ENCODE data around the gene PERCC1. TPM values are rescaled to one million over a fixed set of nuclear protein-coding genes. Genes with fewer than 3 reads are reported as not detected.

Gene PERCC1
- total RNA-seq, 2 experiments from 2014 or later = 0.30 TPM; not detected in 1

DNA sequence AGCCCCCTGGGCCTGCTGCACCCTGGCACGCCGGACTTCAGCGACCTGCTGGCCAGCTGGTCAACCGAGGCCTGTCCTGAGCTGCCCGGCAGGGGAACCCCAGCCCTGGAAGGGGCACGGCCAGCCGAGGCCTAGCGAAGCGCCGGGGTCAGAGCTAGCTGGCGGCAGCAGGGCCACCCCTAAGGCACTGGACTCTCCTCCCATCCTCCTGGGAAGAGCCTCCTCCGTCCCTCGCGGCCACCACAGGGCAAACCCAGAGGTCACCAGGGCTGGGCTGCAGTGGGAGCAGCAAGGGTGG, 2.3 kb downstream of the PERCC1 start:
- ATAC-seq (ENCODE audit: poor library complexity) (no peak), DNase-seq (no peak)
- Mint-ChIP-seq H3K4me3 (no peak overlapping the region), H3K27me3 (no peaks in the 10 kb centered on the region), H3K9me3 (no peaks in the 10 kb centered on the region), H3K4me1 (ENCODE audit: low read depth) (no peaks in the 10 kb centered on the region), H3K27ac (no peak overlapping the region), H3K36me3 (ENCODE audit: low read depth) (no peaks in the 10 kb centered on the region)
- Histone ChIP-seq H3K4me1 (ENCODE audit: insufficient read depth, low read length) (peaks cover 14% of the 10 kb centered on the region), H3K9me3 (ENCODE audit: control insufficient read depth in 1 of 2, insufficient read depth in 1 of 2, low read length in 2 of 2) (no peaks in the 10 kb centered on the region), H3K27me3 (ENCODE audit: control insufficient read depth in 1 of 2, insufficient read depth in 2 of 2, low read length in 2 of 2) (peaks cover 0 to 5% of the 10 kb centered on the region in 2 experiments), H3K4me3 (ENCODE audit: low read length) (peak overlapping the region; percentile 39), H3K27ac (ENCODE audit: low read depth in 1 of 2, low read length in 2 of 2) (no peak overlapping the region), H3K36me3 (ENCODE audit: insufficient read depth, low read length) (no peaks in the 10 kb centered on the region)
- CTCF ChIA-PET = no interaction called here
- POLR2A ChIA-PET = interaction anchor here (1.3 kb wide), 1 partner anchor 12 kb away, joined by 9 read pairs; the partner anchor contains the start of gene UQCC4
- intact Hi-C loops (cut with DNase I, micrococcal nuclease) = no loop called here
- TF ChIP-seq, protein P1, sequence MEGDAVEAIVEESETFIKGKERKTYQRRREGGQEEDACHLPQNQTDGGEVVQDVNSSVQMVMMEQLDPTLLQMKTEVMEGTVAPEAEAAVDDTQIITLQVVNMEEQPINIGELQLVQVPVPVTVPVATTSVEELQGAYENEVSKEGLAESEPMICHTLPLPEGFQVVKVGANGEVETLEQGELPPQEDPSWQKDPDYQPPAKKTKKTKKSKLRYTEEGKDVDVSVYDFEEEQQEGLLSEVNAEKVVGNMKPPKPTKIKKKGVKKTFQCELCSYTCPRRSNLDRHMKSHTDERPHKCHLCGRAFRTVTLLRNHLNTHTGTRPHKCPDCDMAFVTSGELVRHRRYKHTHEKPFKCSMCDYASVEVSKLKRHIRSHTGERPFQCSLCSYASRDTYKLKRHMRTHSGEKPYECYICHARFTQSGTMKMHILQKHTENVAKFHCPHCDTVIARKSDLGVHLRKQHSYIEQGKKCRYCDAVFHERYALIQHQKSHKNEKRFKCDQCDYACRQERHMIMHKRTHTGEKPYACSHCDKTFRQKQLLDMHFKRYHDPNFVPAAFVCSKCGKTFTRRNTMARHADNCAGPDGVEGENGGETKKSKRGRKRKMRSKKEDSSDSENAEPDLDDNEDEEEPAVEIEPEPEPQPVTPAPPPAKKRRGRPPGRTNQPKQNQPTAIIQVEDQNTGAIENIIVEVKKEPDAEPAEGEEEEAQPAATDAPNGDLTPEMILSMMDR (IDR thresholded peaks at IDR 0.05) = no peak

DNA sequence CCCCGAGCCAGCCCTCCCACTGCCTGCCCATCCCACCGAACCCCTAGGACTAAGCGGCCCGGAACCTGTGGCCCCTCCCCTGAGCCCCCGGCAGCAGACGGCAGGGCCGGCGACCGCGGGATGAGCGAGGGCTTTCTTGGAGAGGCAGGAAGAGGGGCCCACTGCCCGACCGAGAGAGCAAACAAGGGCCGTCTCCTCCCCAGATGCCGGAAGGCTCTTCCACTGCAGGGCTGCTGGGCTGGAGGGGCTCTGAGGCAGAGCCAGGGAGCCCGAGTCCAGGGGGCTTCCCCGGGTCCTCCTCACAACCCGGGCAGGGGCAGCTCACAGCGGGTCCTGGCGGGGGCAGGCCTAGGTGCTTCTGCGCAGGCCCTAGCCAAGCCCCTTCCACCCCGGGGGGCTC, 2.9 kb downstream of the PERCC1 start:
- Mint-ChIP-seq H3K36me3 (ENCODE audit: low read depth) (no peaks in the 10 kb centered on the region), H3K9me3 (no peaks in the 10 kb centered on the region), H3K4me1 (ENCODE audit: low read depth) (no peaks in the 10 kb centered on the region), H3K27me3 (no peaks in the 10 kb centered on the region), H3K4me3 (no peak overlapping the region), H3K27ac (no peak overlapping the region)
- no peak overlapping the region for H3K27ac ChIP-seq (ENCODE audit: low read depth in 1 of 2, low read length in 2 of 2)
- H3K36me3 ChIP-seq (ENCODE audit: insufficient read depth, low read length) = no peaks in the 10 kb centered on the region
- DNase-seq (no peak), ATAC-seq (ENCODE audit: poor library complexity) (no peak)
- peaks cover 0 to 5% of the 10 kb centered on the region in 2 experiments for H3K27me3 ChIP-seq (ENCODE audit: control insufficient read depth in 1 of 2, insufficient read depth in 2 of 2, low read length in 2 of 2)
- ChIA-PET POLR2A (no interaction called here), CTCF (no interaction called here)
- peak overlapping the region; percentile 39 for H3K4me3 ChIP-seq (ENCODE audit: low read length)
- peaks cover 9% of the 10 kb centered on the region for H3K4me1 ChIP-seq (ENCODE audit: insufficient read depth, low read length)
- intact Hi-C loops (cut with DNase I, micrococcal nuclease) = no loop called here
- TF ChIP-seq, protein P1 (IDR thresholded peaks at IDR 0.05) = no peak
- H3K9me3 ChIP-seq (ENCODE audit: control insufficient read depth in 1 of 2, insufficient read depth in 1 of 2, low read length in 2 of 2) = no peaks in the 10 kb centered on the region

DNA sequence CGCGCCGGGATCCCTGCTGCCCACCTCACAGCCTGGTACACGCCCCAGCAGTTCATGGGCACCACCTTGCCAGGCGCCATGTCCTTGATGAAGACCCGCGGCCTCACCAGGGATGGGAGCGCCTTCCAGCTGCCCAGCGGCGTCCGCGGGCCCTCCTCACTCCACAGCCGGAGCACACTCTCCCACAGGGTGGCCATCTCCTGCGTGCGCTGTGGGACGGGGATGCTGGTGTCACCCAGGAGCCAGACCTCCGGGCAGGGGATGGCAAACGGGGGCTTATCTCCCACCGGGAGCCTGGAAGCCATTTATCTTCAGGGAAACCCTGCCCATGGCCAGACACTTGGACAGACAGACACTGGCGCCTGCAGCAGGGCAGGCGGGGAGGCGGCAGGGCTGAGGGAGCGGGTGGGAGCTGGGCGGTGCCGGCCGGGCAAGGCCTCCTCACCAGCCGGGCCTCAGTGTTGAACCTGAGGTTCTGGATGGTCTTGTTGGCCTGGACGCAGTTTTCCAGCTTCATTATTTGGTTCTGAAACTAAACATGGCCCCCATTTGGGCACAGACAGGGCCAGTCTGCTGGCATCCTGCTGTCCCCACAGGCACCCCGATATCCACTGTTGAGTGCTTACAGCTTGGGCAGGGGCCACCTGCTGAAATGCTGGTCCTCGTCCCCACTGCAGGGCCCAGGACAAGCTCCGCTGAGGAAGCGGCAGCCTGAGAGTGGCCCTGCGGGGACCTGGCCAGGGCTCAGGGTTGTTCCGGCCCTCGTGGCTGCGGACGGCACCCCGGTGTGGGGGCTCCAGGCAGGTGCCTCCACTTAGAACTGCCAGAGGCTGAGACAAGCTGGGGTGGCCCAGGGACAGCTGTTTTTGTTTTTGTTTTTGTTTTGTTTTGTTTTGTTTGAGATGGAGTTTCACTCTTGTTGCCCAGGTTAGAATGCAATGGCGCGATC, 4.0 kb downstream of the PERCC1 start:
- H3K27me3 ChIP-seq (ENCODE audit: control insufficient read depth in 1 of 2, insufficient read depth in 2 of 2, low read length in 2 of 2) = peaks cover 0 to 5% of the 10 kb centered on the region in 2 experiments
- no peaks in the 10 kb centered on the region for H3K9me3 Mint-ChIP-seq
- no peaks in the 10 kb centered on the region for H3K36me3 Mint-ChIP-seq (ENCODE audit: low read depth)
- intact Hi-C loops (cut with DNase I, micrococcal nuclease) = no loop called here
- no peak overlapping the region for H3K4me3 ChIP-seq (ENCODE audit: low read length)
- H3K4me1 ChIP-seq (ENCODE audit: insufficient read depth, low read length) = peaks cover 7% of the 10 kb centered on the region
- H3K36me3 ChIP-seq (ENCODE audit: insufficient read depth, low read length) = no peaks in the 10 kb centered on the region
- ATAC-seq (ENCODE audit: poor library complexity) = no peak
- H3K4me1 Mint-ChIP-seq (ENCODE audit: low read depth) = no peaks in the 10 kb centered on the region
- no peaks in the 10 kb centered on the region for H3K27me3 Mint-ChIP-seq
- ChIA-PET CTCF (no interaction called here), POLR2A (no interaction called here)
- DNase-seq = no peak
- no peak overlapping the region for H3K27ac Mint-ChIP-seq
- H3K4me3 Mint-ChIP-seq = no peak overlapping the region
- TF ChIP-seq, protein P1 (IDR thresholded peaks at IDR 0.05) = no peak
- H3K9me3 ChIP-seq (ENCODE audit: control insufficient read depth in 1 of 2, insufficient read depth in 1 of 2, low read length in 2 of 2) = no peaks in the 10 kb centered on the region
- H3K27ac ChIP-seq (ENCODE audit: low read depth in 1 of 2, low read length in 2 of 2) = no peak overlapping the region
